Measurements from ENCODE around the gene THBS4. TPM values are rescaled to one million over a fixed set of nuclear protein-coding genes. Genes with fewer than 3 reads are reported as not detected.

THBS4 gene
- polyA plus RNA-seq, 1 donor: 17.7 TPM

DNA sequence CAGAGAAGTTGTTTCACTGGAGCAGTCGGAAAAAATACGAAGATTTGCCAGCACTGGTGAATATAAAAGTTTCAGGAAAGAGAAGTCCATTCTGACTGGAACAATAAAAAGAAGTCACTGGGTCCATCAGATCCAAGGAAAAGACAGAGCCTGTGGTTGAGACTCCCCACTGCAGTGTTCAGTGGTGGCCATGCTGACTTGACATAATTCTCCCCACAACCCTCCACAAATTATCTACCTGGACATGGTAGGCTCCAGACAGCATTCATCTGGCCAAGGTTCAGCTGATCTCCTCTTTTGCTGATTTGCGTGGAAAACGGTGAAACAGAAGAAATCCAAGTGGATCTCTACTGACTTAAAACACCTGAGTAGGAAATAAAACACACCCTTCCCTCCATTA is 8.0 kb downstream of the THBS4 start:
- no peak for DNase-seq

DNA sequence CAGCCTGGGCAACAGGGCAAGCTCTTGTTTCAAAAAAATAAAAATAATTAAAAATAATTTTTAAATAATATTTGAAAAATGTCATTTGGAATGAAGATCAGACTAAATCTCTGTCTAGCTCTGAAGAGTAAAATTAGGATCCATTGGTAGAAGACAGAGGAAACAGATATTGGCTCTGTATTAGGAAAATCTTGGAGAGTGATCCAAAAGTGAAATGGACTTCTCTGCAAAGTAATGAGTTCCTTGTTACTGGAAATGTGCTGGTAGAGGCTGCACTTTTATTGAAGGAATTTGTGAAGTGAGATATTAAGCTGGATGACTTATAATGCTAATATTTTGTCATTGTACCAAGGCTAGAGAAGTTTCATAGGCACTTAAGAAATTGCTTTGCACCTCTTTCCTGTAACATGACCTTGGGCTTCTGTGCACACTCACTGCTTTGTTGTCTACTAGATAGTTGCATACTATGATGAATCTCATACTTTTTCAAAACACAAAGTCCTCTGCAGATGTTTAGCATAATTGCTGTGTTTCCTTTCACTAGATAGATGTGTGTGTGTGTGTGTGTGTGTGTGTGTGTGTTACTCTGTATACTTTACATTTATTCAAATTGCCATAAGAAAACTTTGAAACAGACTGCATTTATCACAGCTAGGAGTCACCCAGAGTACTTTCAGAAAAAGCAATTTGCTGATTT is 13.1 kb downstream of the THBS4 start:
- no peak for DNase-seq

DNA sequence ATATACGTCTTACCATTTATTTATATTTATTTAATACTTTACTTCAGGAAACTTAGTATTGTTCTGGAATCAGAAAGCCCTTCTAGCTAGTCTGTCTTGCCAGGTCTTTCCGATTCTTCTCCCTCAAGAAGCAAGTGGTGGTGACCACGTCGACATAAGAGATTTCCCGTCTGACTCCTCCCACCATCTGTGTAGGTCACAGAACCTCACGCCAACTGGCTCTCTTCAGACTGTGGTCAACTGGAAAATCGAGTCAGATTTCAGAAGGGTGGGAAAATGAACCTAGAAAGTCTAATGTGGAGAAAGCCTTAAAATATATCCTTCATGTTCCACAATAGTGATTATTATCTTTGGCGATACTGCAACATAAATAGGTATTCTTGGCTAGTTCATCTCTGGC is 17.3 kb downstream of the THBS4 start:
- no peak for DNase-seq

DNA sequence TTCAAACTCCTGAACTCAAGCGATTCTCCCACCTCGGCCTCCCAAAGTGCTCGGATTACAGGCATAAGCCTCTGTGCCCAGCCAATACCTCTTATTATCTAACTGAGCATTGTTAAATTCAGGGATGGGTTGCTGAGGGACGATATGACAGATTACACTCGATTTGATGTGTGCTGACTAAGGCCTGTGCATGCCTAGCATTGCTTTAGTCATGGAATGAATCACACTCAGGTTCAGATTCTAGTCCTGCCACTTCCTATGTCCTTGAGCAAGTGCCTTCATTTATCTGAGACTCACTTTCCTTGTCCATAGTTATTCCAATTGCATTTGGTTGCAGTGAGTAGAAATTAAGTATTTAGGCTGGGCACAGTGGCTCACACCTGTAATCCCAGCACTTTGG is 19.5 kb downstream of the THBS4 start:
- no peak for DNase-seq

DNA sequence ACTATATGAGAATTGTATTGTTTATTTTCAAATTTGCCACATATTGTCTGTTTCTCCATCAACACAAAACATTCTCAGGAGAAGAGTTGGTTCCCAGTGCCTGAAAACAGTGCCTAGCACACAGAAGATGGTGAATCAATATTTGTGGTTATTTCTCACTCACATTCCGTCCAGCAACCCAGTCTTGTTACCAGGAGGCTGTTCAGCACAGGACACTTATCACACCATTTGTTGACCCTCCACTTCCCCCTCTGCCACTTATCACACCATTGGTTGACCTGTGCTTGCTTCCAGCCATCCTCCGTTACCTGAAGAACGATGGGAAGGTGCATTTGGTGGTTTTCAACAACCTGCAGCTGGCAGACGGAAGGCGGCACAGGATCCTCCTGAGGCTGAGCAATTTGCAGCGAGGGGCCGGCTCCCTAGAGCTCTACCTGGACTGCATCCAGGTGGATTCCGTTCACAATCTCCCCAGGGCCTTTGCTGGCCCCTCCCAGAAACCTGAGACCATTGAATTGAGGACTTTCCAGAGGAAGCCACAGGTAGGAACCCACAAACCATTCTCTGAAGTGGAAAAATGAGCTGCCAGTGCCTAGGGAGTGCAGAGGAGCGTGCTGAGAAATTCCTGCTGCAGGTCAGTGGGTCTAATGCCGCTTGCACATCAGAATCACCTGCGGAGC is 20.5 kb downstream of the THBS4 start:
- no peak for DNase-seq

DNA sequence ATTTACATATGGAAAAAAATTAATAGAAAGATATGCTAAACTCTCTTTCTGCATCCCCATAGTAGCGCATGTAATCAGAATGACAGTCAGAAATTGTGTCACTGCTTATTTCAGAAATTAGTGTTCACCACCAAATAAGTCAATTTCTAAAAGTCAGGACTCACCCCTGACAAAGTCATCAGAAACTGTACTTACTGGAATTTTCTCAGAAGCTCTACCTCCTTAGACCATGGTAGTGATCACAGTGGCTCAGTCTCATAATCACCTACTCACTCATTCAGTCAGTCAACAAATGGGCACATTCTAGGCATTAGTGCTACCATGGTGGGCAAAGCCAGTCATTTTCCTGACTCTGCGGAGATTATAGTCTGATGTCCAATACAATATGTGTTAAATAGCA is 22.0 kb downstream of the THBS4 start:
- DNase-seq: no peak

DNA sequence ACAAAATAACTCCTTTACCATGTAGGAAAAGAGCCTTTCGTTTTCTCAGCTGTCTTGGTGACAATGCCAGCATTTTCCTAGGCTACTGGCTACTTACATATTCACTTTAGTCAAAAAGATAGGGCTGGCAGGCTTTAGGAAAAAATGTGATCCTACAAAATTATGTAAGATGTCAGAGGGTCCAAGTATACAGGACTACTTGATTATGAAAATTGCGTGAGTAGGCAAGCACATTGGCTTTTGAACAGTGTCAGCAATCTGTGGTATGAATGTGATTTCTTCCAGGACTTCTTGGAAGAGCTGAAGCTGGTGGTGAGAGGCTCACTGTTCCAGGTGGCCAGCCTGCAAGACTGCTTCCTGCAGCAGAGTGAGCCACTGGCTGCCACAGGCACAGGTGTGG is 22.8 kb downstream of the THBS4 start:
- DNase-seq: no peak

DNA sequence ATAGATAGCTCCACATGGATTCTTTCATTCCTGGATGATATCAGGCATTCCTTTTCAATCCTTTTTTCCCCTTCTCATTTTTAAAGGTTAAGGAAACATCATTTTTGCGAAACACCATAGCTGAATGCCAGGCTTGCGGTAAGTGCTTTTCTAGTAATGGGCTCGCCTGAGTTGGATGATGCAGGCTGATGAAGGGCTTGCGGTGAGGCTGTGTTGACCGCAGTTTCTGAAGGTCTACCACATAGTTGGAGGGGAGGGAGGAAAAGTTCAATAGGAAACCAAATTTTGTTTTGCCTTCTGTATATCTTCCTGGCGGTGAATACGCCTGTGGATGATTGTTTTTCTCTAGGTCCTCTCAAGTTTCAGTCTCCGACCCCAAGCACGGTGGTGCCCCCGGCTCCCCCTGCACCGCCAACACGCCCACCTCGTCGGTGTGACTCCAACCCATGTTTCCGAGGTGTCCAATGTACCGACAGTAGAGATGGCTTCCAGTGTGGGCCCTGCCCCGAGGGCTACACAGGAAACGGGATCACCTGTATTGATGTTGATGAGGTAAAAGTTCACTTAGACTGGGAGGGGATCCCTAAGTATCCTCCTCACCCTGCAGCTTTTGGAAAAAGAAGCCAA is 24.3 kb downstream of the THBS4 start:
- DNase-seq: no peak

DNA sequence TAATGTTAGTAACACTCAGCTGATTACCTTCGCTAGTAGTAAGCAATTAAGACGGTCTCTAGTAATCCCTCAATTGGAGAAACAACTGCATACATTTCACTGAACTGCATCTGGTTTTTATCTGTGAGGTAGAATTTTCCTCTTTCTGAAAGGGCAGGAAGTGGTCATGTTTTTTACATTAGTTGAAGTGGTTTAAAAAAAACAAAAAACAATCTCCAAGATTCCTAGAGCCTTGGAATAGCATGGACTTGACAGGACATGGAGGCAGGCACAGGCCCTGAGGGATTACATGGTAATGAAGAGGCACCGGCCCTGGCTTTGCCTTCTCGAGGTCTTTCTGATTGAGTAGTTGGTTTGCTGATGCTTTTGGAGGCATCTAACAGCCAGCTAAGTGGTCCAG is 25.8 kb downstream of the THBS4 start:
- DNase-seq: no peak

DNA sequence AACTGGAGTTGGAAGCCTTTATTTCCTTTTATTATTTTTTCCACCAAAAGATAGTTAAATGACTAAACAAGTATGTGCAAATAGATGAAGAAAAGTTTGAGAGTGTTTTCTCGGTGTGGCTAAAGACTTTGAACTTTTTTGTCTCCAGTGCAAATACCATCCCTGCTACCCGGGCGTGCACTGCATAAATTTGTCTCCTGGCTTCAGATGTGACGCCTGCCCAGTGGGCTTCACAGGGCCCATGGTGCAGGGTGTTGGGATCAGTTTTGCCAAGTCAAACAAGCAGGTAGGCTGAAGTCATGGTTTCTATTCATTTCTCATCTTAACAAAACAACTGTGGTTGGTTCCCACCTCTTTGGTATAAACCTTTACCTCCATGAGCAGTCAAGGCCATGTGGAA is 26.4 kb downstream of the THBS4 start:
- no peak for DNase-seq

DNA sequence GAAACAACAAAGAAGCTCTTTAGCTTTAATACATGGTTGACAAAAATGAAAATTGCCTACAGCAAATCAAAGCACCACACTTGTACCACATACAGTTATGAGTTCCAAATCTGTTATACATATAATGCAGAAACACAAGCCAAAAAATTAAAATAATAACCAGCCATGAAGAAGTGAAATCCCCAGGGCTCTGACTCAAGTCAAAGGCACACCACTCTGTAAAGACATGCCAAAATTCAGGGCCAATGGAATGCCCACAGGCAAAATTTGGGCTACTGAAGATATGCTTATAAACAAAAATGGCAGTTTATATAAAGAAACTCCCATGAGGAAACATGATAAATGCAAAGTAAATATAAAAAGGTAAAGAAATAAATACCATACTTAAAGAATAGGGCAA is 29.0 kb downstream of the THBS4 start:
- no peak for DNase-seq

DNA sequence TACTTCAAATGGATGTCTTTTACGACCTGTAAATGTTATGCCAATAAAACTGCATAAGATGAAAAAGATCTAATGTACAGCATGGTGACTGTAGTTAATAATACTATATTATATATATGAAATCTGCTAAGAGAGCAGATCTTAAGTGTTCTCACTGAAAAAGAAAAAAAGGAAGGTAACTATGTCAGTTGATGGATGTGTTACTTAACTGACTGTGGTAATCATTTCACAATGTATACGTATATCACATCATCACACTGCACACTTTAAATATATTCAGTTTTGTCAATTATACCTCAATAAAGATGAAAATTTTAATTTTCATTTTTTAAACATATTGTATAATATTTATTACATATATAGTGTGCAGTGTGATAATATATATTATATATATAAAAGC is 31.9 kb downstream of the THBS4 start:
- no peak for DNase-seq

DNA sequence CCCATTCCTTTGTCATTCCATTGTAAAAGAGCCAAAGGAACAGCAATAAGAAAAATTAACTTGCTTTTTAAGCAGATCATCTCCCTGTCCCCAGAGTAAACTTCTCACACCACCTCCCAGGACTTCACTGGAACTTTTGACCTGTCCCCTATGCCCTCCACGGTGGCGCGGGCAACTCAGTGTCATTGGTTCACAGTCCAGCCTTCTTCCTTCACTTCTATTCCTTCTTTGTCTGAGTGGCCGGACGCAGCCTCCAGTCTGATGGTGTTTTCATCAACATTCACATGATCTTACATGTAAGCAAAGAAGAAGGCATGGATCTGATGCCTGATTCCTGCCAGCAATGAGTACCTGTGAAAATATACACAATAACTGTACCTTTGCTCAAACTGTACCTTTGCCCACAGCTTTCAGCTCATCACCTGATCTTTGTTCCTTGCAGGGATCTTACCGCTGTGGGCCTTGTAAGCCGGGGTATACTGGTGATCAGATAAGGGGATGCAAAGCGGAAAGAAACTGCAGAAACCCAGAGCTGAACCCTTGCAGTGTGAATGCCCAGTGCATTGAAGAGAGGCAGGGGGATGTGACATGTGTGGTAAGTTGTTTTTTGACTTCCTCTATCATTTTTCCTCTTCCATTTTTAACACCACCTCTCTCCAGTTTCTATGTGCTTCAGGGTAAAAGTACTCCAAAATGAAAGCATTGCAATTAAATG is 32.5 kb downstream of the THBS4 start:
- no peak for DNase-seq

DNA sequence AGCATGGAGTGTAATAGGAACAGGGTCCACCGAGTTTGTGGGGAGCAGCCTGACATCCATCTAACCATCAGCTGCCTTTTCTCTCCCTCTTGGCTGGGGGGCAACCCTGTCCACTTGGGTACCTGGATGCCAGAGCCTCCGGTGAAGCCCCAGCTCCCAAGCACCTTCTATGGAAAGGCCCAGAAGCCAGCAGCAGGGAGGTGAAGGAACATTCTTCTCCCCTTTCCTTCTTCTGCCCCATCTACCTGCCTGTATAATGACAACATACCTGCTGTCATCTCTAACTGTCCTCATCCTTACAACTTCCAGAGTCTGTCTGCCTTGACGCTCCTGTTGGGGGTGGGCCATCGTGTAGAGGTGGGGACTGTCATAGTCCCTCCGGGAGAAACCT is 33.1 kb downstream of the THBS4 start:
- no peak for DNase-seq

DNA sequence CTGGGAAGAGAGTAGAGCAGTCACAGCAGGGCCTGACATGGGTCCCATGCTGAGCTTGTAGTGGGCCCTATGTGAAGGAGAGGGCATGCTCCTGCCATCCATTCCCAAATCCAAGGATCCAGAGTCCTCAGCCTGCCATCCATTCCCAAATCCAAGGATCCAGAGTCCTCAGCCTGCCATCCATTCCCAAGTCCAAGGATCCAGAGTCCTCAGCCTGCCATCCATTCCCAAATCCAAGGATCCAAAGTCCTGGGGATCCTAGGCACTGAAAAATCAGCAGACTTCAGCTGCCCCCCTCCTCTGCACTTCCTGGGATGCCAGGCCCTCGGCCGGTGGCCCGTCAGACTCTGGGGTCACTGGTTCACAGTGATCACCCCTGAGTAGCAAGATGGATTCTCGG is 33.6 kb downstream of the THBS4 start:
- no peak for DNase-seq

DNA sequence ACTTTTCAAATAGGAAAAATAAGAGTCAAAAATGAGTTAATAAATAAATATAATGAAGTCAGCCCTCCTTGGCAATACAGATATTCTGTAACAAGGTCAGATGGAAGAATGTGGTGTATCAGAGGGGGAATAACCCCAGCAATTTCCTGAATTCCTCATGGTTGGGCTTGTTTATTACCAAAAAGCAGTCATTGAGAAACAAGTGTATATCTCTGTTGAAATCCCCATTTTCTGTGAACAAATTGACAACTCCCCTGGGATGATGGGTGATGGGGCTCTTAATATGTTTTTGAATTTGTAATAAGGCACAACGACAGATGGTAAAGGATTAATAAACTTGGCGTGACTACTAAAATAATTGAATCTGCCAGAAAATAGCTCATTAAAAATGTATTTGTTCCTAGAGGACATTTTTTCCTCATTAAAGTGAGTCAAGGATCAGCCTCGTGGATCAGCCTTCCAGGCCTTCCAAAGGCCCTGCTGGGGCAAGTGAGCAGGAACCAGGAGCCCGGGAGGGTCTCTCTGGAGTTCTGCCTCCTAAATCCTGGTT is 34.2 kb downstream of the THBS4 start:
- no peak for DNase-seq

DNA sequence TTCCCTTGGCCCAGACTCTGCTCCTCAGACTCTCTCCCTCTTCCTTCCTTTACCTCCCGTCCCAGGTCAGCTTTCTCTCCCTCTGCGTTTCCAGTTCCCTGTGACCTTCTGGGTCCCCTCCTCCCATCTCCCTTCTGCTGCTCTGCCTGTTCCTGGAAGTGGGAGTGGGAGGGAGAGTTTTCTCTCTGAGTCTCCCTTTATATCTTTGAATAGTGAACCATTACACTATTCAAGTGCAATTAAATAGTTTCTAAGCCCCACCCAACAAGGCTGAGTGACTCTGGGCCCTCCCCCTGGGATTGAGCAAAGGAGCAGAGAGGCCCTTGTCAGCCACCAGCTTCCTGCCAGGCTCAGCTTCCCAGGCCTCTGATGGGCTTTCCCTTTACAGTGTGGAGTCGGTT is 34.8 kb downstream of the THBS4 start:
- no peak for DNase-seq

DNA sequence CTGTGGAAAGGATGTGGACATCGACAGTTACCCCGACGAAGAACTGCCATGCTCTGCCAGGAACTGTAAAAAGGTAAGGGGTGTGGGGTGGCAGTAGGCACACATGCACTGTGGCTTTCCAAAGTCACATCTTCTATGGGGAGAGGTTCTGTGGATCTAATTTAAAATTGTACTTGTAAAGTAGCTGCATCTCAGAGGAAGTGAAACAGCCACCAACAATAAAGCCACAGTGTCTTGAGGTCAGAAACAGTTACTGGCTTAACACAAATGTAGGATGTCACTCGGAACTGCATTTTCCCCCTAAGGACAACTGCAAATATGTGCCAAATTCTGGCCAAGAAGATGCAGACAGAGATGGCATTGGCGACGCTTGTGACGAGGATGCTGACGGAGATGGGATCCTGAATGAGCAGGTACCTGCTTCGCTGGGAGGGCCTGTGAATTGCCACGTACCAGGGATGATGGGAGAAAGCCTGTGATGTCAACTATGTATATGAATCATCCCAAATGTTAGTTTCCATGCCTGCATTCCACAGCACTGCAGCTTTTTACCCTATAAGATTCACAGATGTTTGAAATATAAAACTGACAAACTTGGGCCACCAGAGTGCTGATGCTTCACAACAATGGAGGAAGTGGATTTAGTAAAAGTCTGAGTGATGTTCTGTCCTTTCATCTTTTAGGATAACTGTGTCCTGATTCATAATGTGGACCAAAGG is 35.3 kb downstream of the THBS4 start:
- DNase-seq: no peak

DNA sequence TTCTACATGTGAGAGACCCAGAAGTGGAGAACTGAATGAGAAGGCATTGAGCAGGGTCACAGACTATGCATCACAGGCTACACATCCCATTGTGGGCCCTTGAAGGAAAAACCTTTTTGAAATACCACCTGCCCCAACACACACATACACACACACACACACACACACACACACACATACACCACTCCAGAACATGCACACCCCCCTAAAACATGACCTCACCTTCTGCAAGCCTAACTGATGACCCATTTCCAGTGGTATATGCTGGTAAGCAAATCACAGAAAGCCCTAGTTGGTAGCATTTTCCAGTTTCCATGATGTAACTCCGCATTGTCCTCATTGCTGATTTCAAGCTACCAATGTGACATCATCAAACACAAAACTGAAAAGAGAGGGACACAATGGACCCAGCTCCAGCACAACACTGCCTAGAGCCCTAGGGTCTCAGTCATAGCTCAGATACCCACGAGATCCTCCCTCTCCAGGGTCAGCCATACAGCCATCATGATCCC is 36.4 kb downstream of the THBS4 start:
- DNase-seq: no peak

DNA sequence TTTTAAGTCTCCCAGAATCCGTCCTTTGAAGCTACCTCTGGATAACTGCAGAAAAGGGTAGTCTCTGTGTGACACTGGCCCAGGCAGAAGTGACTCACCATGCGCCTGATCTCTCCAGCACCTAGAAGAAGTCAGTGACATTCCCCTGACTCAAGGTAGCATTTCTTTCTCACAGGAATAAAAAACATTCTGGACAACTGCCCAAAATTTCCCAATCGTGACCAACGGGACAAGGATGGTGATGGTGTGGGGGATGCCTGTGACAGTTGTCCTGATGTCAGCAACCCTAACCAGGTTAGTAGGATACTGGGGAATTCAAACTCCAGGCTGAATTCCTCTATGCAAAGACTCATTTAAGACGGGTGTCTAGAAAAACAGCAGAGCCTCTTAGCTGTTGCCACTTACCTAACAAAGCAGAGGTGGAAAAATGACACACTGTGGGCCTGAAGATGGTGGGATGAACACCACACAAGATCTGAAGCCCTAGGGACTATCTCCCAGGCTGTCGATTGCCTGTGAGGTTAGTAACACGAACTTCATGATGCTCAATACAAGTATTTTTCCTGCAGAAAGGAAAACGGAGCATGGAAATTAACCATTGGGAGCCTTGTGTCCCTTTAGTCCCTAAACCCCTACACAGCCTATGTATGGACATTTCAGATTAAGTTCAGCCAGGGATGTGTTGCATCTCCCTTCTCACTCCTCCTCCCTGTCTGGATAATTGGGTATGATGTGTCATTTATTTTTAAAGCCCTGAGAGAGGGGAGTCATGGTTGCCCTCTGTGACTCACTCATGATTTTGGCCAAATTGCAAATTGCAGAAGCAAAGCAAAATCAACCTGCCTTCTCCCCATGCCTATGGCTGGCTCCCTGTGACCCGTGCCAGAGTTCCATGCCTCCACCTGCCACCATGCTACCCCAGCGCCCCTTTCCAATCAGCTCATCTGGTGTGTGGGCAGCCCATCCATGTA is 37.2 kb downstream of the THBS4 start:
- no peak for DNase-seq
